Measurements from ENCODE around the gene PEPD.
A peak's percentile ranks its signal among the peaks of the same experiment; 100 is the strongest.
"Not testable (repeated sequence)": the region's sequence is repeated elsewhere in the genome, so short reads cannot be mapped to it uniquely, and the experiment has no call there.

PEPD gene

GRCh38 chr19:33484226-33484774, 37.3 kb downstream of the PEPD start:
- Histone ChIP-seq H3K27ac (ENCODE audit: insufficient read depth in 1 of 2, low read depth in 1 of 2, low read length in 2 of 2, poor library complexity in 1 of 2, severe bottlenecking in 2 of 2) (no peak overlapping the region), H3K27me3 (replicated peaks in 2 of 5; ENCODE audit: control insufficient read depth in 4 of 5, insufficient read depth in 5 of 5, low read length in 4 of 5) (no peaks in the 10 kb centered on the region), H3K4me1 (ENCODE audit: control extremely low read depth in 1 of 4, control insufficient read depth in 4 of 4, insufficient read depth in 4 of 4, low read length in 3 of 4) (no peaks in the 10 kb centered on the region), H3K36me3 (ENCODE audit: control insufficient read depth in 4 of 4, insufficient read depth in 4 of 4, low read length in 3 of 4) (peaks cover 0 to 2% (median 0%) of the 10 kb centered on the region in 4 experiments), H3K4me3 (ENCODE audit: control insufficient read depth in 1 of 7, extremely low read depth in 1 of 7, insufficient read depth in 4 of 7, low read depth in 2 of 7, low read length in 6 of 7) (no peak overlapping the region), H3K9me3 (ENCODE audit: control extremely low read depth in 1 of 5, control insufficient read depth in 4 of 5, insufficient read depth in 2 of 5, low read depth in 1 of 5, low read length in 4 of 5) (peaks cover 0 to 13% (median 5%) of the 10 kb centered on the region in 5 experiments)
- ChIA-PET CTCF (no interaction called here), POLR2A (no interaction called here)
- no peak for DNase-seq
- WGBS (ENCODE audit: insufficient coverage) = 98% methylated on average over 6 of the region's 8 CpGs

DNA sequence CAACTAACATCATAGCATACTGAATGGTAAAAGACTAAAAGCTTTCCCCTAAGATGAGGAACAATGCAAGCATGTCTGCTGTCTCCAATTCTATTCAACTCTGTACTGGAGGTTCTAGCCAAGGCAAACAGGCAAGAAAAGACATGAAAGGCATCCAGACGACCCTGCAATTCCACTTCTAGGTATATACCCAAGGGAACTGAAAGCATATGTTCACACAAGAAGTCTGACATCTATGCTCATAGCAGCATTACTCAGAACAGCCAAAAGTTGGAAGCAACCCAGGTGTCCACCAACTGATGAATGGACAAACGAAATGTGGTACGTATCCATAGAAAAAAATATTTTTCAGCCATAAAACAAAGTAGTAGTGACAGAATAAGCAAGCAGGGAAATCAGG, 39.1 kb downstream of the PEPD start:
- CTCF ChIA-PET = no interaction called here
- peaks cover 0 to 24% (median 5%) of the 10 kb centered on the region in 5 experiments for H3K9me3 ChIP-seq (ENCODE audit: control extremely low read depth in 1 of 5, control insufficient read depth in 4 of 5, insufficient read depth in 2 of 5, low read depth in 1 of 5, low read length in 4 of 5)
- no peak overlapping the region for H3K4me3 ChIP-seq (ENCODE audit: control insufficient read depth in 1 of 7, extremely low read depth in 1 of 7, insufficient read depth in 4 of 7, low read depth in 2 of 7, low read length in 6 of 7)
- POLR2A ChIA-PET = no interaction called here
- H3K36me3 ChIP-seq (ENCODE audit: control insufficient read depth in 4 of 4, insufficient read depth in 4 of 4, low read length in 3 of 4) = peaks cover 0 to 10% (median 4%) of the 10 kb centered on the region in 4 experiments
- no peak for DNase-seq
- no peaks in the 10 kb centered on the region for H3K4me1 ChIP-seq (ENCODE audit: control extremely low read depth in 1 of 4, control insufficient read depth in 4 of 4, insufficient read depth in 4 of 4, low read length in 3 of 4)
- WGBS (ENCODE audit: insufficient coverage) = no CpG with 5 or more reads among the region's 3 CpGs
- H3K27me3 ChIP-seq (replicated peaks in 2 of 5; ENCODE audit: control insufficient read depth in 4 of 5, insufficient read depth in 5 of 5, low read length in 4 of 5) = no peaks in the 10 kb centered on the region
- no peak overlapping the region for H3K27ac ChIP-seq (ENCODE audit: insufficient read depth in 1 of 2, low read depth in 1 of 2, low read length in 2 of 2, poor library complexity in 1 of 2, severe bottlenecking in 2 of 2)

GRCh38 chr19:33481863-33482262, 39.7 kb downstream of the PEPD start:
- ChIA-PET CTCF (no interaction called here), POLR2A (no interaction called here)
- WGBS (ENCODE audit: insufficient coverage) = 100% methylated on average over 4 of the region's 4 CpGs
- Histone ChIP-seq H3K4me3 (ENCODE audit: control insufficient read depth in 1 of 7, extremely low read depth in 1 of 7, insufficient read depth in 4 of 7, low read depth in 2 of 7, low read length in 6 of 7) (no peak overlapping the region), H3K36me3 (ENCODE audit: control insufficient read depth in 4 of 4, insufficient read depth in 4 of 4, low read length in 3 of 4) (peaks cover 0 to 16% (median 7%) of the 10 kb centered on the region in 4 experiments), H3K9me3 (ENCODE audit: control extremely low read depth in 1 of 5, control insufficient read depth in 4 of 5, insufficient read depth in 2 of 5, low read depth in 1 of 5, low read length in 4 of 5) (peaks cover 0 to 25% (median 5%) of the 10 kb centered on the region in 5 experiments), H3K27me3 (replicated peaks in 2 of 5; ENCODE audit: control insufficient read depth in 4 of 5, insufficient read depth in 5 of 5, low read length in 4 of 5) (no peaks in the 10 kb centered on the region), H3K4me1 (ENCODE audit: control extremely low read depth in 1 of 4, control insufficient read depth in 4 of 4, insufficient read depth in 4 of 4, low read length in 3 of 4) (no peaks in the 10 kb centered on the region), H3K27ac (ENCODE audit: insufficient read depth in 1 of 2, low read depth in 1 of 2, low read length in 2 of 2, poor library complexity in 1 of 2, severe bottlenecking in 2 of 2) (no peak overlapping the region)
- no peak for DNase-seq

DNA sequence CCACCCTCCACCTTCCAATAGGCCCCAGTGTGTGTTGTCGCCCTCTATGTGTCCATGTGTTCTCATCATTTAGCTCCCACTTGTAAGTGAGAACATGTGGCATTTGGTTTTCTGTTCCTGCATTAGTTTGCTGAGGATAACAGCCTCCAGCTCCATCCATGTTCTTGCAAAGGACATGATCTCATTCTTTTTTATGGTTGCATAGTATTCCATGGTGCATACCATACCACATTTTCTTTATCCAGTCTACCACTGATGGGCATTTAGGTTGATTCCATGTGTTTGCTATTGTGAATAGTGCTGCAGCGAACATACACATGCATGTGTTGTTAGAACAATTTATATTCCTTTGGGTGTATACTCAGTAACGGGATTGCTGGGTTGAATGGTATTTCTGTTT, 42.0 kb downstream of the PEPD start:
- Histone ChIP-seq H3K9me3 (ENCODE audit: control extremely low read depth in 1 of 5, control insufficient read depth in 4 of 5, insufficient read depth in 2 of 5, low read depth in 1 of 5, low read length in 4 of 5) (peaks cover 0 to 25% (median 5%) of the 10 kb centered on the region in 5 experiments), H3K36me3 (ENCODE audit: control insufficient read depth in 4 of 4, insufficient read depth in 4 of 4, low read length in 3 of 4) (peaks cover 0 to 17% (median 7%) of the 10 kb centered on the region in 4 experiments)
- CTCF ChIA-PET; H3K4me1 ChIP-seq (ENCODE audit: control extremely low read depth in 1 of 4, control insufficient read depth in 4 of 4, insufficient read depth in 4 of 4, low read length in 3 of 4); DNase-seq; H3K27me3 ChIP-seq (replicated peaks in 2 of 5; ENCODE audit: control insufficient read depth in 4 of 5, insufficient read depth in 5 of 5, low read length in 4 of 5); POLR2A ChIA-PET; H3K4me3 ChIP-seq (ENCODE audit: control insufficient read depth in 1 of 7, extremely low read depth in 1 of 7, insufficient read depth in 4 of 7, low read depth in 2 of 7, low read length in 6 of 7); H3K27ac ChIP-seq (ENCODE audit: insufficient read depth in 1 of 2, low read depth in 1 of 2, low read length in 2 of 2, poor library complexity in 1 of 2, severe bottlenecking in 2 of 2): not testable (repeated sequence)
- no CpG with 5 or more reads among the region's 3 CpGs for WGBS (ENCODE audit: insufficient coverage)

DNA sequence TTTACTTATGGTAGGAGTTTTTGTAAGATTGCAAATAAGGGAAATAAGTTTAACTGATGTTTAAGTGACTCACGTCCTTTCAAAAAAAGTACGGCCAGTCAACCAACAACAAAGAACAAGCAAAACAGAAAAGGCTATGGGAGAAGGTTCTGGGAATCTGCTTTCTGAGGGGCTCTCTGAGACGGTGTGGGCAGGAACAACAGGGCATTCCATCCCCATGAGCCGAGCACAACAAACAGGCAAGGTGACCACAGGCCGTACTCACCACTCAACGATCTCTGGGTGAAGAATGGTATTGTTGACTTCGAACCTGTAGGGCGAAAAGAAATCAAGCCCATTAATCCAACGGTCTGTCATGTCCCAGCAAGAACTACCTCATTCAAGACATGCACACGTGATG, 43.8 kb downstream of the PEPD start:
- H3K27ac ChIP-seq (ENCODE audit: insufficient read depth in 1 of 2, low read depth in 1 of 2, low read length in 2 of 2, poor library complexity in 1 of 2, severe bottlenecking in 2 of 2) = no peak overlapping the region
- no peaks in the 10 kb centered on the region for H3K27me3 ChIP-seq (replicated peaks in 2 of 5; ENCODE audit: control insufficient read depth in 4 of 5, insufficient read depth in 5 of 5, low read length in 4 of 5)
- ChIA-PET POLR2A (no interaction called here), CTCF (no interaction called here)
- H3K36me3 ChIP-seq (ENCODE audit: control insufficient read depth in 4 of 4, insufficient read depth in 4 of 4, low read length in 3 of 4) = peaks cover 0 to 17% (median 7%) of the 10 kb centered on the region in 4 experiments
- H3K4me1 ChIP-seq (ENCODE audit: control extremely low read depth in 1 of 4, control insufficient read depth in 4 of 4, insufficient read depth in 4 of 4, low read length in 3 of 4) = peaks cover 3 to 25% (median 18%) of the 10 kb centered on the region in 4 experiments
- DNase-seq = no peak
- H3K9me3 ChIP-seq (ENCODE audit: control extremely low read depth in 1 of 5, control insufficient read depth in 4 of 5, insufficient read depth in 2 of 5, low read depth in 1 of 5, low read length in 4 of 5) = peaks cover 0 to 21% (median 5%) of the 10 kb centered on the region in 5 experiments
- WGBS (ENCODE audit: insufficient coverage) = 97% methylated on average over 9 of the region's 10 CpGs
- H3K4me3 ChIP-seq (ENCODE audit: control insufficient read depth in 1 of 7, extremely low read depth in 1 of 7, insufficient read depth in 4 of 7, low read depth in 2 of 7, low read length in 6 of 7) = no peak overlapping the region

- Histone ChIP-seq H3K4me3 (ENCODE audit: control insufficient read depth in 1 of 7, extremely low read depth in 1 of 7, insufficient read depth in 4 of 7, low read depth in 2 of 7, low read length in 6 of 7) (no peak overlapping the region), H3K36me3 (ENCODE audit: control insufficient read depth in 4 of 4, insufficient read depth in 4 of 4, low read length in 3 of 4) (peaks cover 0 to 14% (median 7%) of the 10 kb centered on the region in 4 experiments), H3K27ac (ENCODE audit: insufficient read depth in 1 of 2, low read depth in 1 of 2, low read length in 2 of 2, poor library complexity in 1 of 2, severe bottlenecking in 2 of 2) (no peak overlapping the region), H3K27me3 (replicated peaks in 2 of 5; ENCODE audit: control insufficient read depth in 4 of 5, insufficient read depth in 5 of 5, low read length in 4 of 5) (no peaks in the 10 kb centered on the region), H3K9me3 (ENCODE audit: control extremely low read depth in 1 of 5, control insufficient read depth in 4 of 5, insufficient read depth in 2 of 5, low read depth in 1 of 5, low read length in 4 of 5) (peaks cover 0 to 15% (median 5%) of the 10 kb centered on the region in 5 experiments), H3K4me1 (ENCODE audit: control extremely low read depth in 1 of 4, control insufficient read depth in 4 of 4, insufficient read depth in 4 of 4, low read length in 3 of 4) (peaks cover 5 to 33% (median 20%) of the 10 kb centered on the region in 4 experiments)
- no peak for DNase-seq
- CTCF ChIA-PET = no interaction called here
- POLR2A ChIA-PET = no interaction called here
- 96% methylated on average over 10 of the region's 11 CpGs for WGBS (ENCODE audit: insufficient coverage)
These were observed 45.4 kb downstream of the PEPD start for GRCh38 chr19:33476151-33476707.

DNA sequence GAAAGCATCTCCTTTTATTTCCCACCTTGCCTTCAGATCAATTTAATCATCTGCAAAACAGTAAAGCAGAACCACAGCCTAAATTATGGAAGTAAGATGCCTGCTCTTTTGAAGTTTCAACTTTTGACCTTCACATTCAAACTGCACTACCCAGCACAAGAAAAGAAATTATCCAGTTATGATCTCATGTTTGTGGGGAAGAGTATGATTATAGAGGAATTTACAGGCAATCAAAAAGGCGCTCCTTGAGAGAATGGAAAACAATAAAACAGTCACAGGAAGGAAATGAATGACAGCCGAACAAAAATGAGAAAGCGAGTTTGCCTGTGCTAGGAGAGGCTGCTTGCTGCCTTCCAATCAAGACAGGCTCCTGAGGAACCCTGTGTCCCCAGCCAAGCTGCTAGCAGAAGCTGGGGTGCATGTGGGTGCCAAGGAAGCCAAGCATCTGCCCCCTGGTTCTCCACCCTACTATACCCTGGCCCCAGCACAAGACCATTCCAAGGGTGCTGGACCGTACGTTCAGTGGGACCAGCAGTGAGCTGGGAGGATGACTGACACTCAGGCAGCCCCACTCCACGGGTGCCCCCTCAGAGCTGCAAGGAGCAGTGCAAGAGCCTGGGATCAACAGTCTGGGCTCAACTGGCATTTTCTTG, 47.8 kb downstream of the PEPD start:
- Histone ChIP-seq H3K27me3 (replicated peaks in 2 of 5; ENCODE audit: control insufficient read depth in 4 of 5, insufficient read depth in 5 of 5, low read length in 4 of 5) (no peaks in the 10 kb centered on the region), H3K4me1 (ENCODE audit: control extremely low read depth in 1 of 4, control insufficient read depth in 4 of 4, insufficient read depth in 4 of 4, low read length in 3 of 4) (peaks cover 5 to 33% (median 24%) of the 10 kb centered on the region in 4 experiments), H3K4me3 (ENCODE audit: control insufficient read depth in 1 of 7, extremely low read depth in 1 of 7, insufficient read depth in 4 of 7, low read depth in 2 of 7, low read length in 6 of 7) (peak overlapping the region in 2 of 7 experiments; percentile 13 to 38), H3K36me3 (ENCODE audit: control insufficient read depth in 4 of 4, insufficient read depth in 4 of 4, low read length in 3 of 4) (peaks cover 0 to 14% (median 7%) of the 10 kb centered on the region in 4 experiments), H3K9me3 (ENCODE audit: control extremely low read depth in 1 of 5, control insufficient read depth in 4 of 5, insufficient read depth in 2 of 5, low read depth in 1 of 5, low read length in 4 of 5) (peaks cover 0 to 11% (median 5%) of the 10 kb centered on the region in 5 experiments), H3K27ac (ENCODE audit: insufficient read depth in 1 of 2, low read depth in 1 of 2, low read length in 2 of 2, poor library complexity in 1 of 2, severe bottlenecking in 2 of 2) (no peak overlapping the region)
- ChIA-PET POLR2A (no interaction called here), CTCF (no interaction called here)
- DNase-seq = peak; percentile 3 to 43 (median 31)
- 2% methylated on average over 6 of the region's 6 CpGs for WGBS (ENCODE audit: insufficient coverage)

Data from common myeloid progenitor, CD34-positive (primary cell).